Esophagus muscularis mucosa (tissue), 3 donors: ENCODE data around the gene THBD.

ENCODE experiments used
- CTCF ChIP-seq, 3 experiments: fragments of 200-600 bp in 2 of 3; fragments of 450-650 bp in 1 of 3; sonication (generic) in 2 of 3; IDR thresholded peaks; one replicate each; pipeline ENCODE4 v1.5.1; 2017 to 2019; ENCODE audit warnings: antibody characterized with exemption in 3 of 3, mild to moderate bottlenecking in 2 of 3, moderate library complexity in 1 of 3
- POLR2A ChIP-seq: fragments of 450-650 bp; IDR thresholded peaks from one replicate; pipeline ENCODE4 v1.6.1; 2017; ENCODE audit warnings: antibody characterized with exemption, moderate library complexity, mild to moderate bottlenecking, low read depth
- POLR2AphosphoS5 ChIP-seq, 2 donors: sonication (generic); formaldehyde crosslinking; IDR thresholded peaks; one replicate each; pipeline ENCODE4 v1.6.1; 2017; ENCODE audit warnings: antibody characterized with exemption in 2 of 2

GRCh38 chr20:23072892-23073586 lies 23.6 kb upstream of the THBD start:
- no peak for TF ChIP-seq POLR2A
- no peak for TF ChIP-seq CTCF (IDR thresholded peaks at IDR 0.05)
- TF ChIP-seq POLR2AphosphoS5 (IDR thresholded peaks at IDR 0.05) = no peak
